Measurements from ENCODE around the gene NINL.

The NINL gene

DNA sequence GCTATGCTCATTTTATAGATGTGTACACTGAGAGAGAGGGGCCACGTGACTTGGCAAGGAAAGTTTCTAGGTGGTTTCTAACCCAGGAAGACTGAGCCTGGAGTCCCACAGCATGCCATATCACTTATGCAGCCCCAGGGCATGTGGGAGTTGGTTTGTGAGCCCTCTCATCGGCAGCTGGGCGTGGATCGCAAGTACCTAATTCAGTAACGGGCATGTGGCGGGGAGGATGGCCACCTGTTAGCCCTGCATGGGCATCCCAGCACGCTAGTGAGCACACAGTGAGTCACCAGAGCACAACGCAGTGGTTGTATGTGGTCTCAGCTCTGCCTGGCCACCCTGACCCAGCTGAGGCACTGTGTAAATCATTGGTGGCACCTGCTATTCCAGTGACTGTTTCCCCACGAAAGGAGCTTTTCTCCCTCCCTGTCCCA is 88.3 kb downstream of the NINL start:
- TF ChIP-seq POLR2AphosphoS5 (IDR thresholded peaks at IDR 0.05; ENCODE audit: low read depth, low read length) = no peak
- TF ChIP-seq SIN3A (IDR thresholded peaks at IDR 0.05; ENCODE audit: borderline replicate concordance, insufficient read depth, low read length) = no peak
- TF ChIP-seq, protein P1, sequence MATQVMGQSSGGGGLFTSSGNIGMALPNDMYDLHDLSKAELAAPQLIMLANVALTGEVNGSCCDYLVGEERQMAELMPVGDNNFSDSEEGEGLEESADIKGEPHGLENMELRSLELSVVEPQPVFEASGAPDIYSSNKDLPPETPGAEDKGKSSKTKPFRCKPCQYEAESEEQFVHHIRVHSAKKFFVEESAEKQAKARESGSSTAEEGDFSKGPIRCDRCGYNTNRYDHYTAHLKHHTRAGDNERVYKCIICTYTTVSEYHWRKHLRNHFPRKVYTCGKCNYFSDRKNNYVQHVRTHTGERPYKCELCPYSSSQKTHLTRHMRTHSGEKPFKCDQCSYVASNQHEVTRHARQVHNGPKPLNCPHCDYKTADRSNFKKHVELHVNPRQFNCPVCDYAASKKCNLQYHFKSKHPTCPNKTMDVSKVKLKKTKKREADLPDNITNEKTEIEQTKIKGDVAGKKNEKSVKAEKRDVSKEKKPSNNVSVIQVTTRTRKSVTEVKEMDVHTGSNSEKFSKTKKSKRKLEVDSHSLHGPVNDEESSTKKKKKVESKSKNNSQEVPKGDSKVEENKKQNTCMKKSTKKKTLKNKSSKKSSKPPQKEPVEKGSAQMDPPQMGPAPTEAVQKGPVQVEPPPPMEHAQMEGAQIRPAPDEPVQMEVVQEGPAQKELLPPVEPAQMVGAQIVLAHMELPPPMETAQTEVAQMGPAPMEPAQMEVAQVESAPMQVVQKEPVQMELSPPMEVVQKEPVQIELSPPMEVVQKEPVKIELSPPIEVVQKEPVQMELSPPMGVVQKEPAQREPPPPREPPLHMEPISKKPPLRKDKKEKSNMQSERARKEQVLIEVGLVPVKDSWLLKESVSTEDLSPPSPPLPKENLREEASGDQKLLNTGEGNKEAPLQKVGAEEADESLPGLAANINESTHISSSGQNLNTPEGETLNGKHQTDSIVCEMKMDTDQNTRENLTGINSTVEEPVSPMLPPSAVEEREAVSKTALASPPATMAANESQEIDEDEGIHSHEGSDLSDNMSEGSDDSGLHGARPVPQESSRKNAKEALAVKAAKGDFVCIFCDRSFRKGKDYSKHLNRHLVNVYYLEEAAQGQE (IDR thresholded peaks at IDR 0.05; ENCODE audit: insufficient read depth in 1 of 2, low read depth in 2 of 2, low read length in 2 of 2) = no peak
- TF ChIP-seq TAF1 (IDR thresholded peaks at IDR 0.05; ENCODE audit: borderline replicate concordance, insufficient read depth, low read length) = no peak
- no peak for TF ChIP-seq FOXP2 (optimal IDR thresholded peaks at IDR 0.05; ENCODE audit: borderline replicate concordance, extremely low read depth, extremely low read length, insufficient read depth)

DNA sequence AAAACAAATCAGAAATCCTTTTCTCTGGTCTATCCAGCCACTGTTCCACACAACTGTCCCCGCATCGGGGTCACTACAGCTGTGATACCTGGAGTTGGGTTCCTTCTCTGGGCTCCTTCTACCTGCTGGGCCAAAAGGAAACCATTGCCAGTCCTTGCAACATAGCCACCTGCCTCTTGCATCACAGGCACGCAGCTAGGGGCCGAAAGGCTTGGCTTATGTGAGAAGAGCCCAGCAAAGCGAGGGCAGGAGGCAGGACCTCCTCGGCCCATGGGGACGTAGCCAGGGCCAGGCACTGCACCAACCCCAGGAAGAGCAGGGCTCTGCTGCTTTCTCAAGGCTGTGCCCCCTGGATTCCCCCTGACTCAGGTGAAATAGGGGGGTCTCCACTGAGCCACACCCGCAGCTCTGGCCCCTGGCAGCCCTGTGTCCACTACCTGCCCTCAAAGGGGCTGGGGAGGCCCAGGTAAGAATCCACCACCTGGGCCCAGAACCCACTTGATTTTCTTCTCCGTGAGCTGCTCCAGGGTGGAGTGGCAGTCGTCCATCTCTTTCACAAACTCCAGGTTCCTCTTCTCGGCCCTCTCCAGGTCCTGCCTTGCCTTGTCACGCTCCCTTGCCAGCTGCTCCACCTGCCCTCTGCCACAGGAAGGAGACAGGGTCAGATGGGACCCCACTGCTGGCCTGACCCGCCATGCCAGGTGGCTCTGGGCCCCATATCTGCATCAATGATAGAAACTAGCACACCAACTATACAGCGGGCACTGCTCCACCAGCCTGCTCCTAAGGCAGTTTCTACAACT is 89.0 kb downstream of the NINL start:
- no peak for TF ChIP-seq POLR2AphosphoS5 (IDR thresholded peaks at IDR 0.05; ENCODE audit: low read depth, low read length)
- TF ChIP-seq FOXP2 (optimal IDR thresholded peaks at IDR 0.05; ENCODE audit: borderline replicate concordance, extremely low read depth, extremely low read length, insufficient read depth) = no peak
- TF ChIP-seq, protein P1 (IDR thresholded peaks at IDR 0.05; ENCODE audit: insufficient read depth in 1 of 2, low read depth in 2 of 2, low read length in 2 of 2) = no peak
- no peak for TF ChIP-seq TAF1 (IDR thresholded peaks at IDR 0.05; ENCODE audit: borderline replicate concordance, insufficient read depth, low read length)
- TF ChIP-seq SIN3A (IDR thresholded peaks at IDR 0.05; ENCODE audit: borderline replicate concordance, insufficient read depth, low read length) = no peak

DNA sequence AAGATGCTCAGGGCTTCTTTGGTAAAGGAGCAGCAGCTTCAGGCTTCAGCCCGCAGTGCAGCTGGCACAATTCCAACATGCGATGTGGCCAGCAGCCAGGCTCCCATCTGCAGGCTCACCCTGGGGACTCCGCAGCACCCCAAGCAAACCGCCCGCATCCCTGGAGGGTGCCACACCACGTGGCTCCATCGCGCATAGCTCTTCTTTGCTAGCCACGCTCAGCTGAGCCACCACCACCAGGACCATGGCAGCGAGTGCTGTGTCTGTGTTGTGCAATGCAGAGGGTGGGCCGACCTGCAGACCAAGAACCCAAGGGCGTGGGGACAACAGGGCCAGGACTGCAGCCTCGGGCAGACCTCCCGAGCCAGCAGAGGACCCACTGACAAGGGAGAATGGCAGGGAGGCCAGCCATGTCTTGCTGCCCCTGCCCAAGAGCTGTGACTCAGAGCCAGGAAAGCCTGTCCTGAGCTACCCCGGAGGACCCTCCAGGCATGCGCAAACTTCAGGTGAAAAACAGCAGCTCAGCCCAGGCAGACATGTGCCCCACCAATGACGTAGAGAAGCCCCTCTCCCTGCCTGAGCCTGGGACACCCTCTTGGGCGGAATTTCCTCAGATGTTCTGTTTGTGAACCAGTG is 90.0 kb downstream of the NINL start:
- TF ChIP-seq SIN3A (IDR thresholded peaks at IDR 0.05; ENCODE audit: borderline replicate concordance, insufficient read depth, low read length) = no peak
- TF ChIP-seq FOXP2 (optimal IDR thresholded peaks at IDR 0.05; ENCODE audit: borderline replicate concordance, extremely low read depth, extremely low read length, insufficient read depth) = no peak
- no peak for TF ChIP-seq POLR2AphosphoS5 (IDR thresholded peaks at IDR 0.05; ENCODE audit: low read depth, low read length)
- TF ChIP-seq, protein P1 (IDR thresholded peaks at IDR 0.05; ENCODE audit: insufficient read depth in 1 of 2, low read depth in 2 of 2, low read length in 2 of 2) = no peak
- TF ChIP-seq TAF1 (IDR thresholded peaks at IDR 0.05; ENCODE audit: borderline replicate concordance, insufficient read depth, low read length) = no peak

DNA sequence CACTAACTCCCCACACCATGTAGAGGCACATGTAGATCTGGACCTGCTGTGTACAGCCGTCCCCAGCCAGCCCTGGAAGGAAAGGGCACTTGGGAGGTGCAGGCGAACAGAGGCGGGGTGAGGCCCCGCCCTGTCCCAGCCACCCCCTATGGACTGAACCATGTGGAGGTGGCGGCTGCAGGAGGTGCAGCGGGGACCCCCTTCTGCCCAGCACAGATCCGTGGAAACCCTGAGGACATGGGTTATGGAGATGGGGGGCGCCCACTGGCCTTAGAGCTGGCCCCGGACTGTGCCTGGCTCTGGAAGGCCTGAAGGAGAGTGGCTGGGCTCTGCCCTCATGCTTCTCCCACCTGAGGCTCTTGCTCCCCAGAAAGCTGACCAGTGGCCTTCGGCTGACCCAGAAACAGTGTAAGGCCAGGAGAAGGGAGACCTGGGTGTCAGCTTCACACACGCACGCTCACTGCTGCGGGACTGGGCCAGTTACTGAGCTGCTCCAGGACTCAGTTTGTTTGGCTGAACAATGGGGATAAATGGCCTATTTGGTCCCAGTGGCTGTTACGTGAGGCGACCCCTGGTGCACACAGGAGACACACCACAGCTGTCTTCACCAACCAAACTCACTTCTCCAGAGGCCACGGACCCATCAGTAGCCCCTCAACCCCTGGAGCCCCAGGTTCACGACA is 90.7 kb downstream of the NINL start:
- TF ChIP-seq, protein P1 (IDR thresholded peaks at IDR 0.05; ENCODE audit: insufficient read depth in 1 of 2, low read depth in 2 of 2, low read length in 2 of 2) = no peak
- TF ChIP-seq SIN3A (IDR thresholded peaks at IDR 0.05; ENCODE audit: borderline replicate concordance, insufficient read depth, low read length) = no peak
